ENCODE measurements around the gene ENOPH1.

GRCh38 chr4:82380831-82381230 is 49.6 kb upstream of the ENOPH1 start:
- TF ChIP-seq CTCF (CRISPR knock-in tag; IDR thresholded peaks at IDR 0.05) (no peak), EP300 (IDR thresholded peaks at IDR 0.05; ENCODE audit: low read depth in 2 of 2, low read length in 2 of 2) (no peak), EP300 (CRISPR knock-in tag; IDR thresholded peaks at IDR 0.05; ENCODE audit: borderline replicate concordance) (no peak), BRF2 (CRISPR knock-in tag; IDR thresholded peaks at IDR 0.05) (no peak), HOXA7 (CRISPR knock-in tag; IDR thresholded peaks at IDR 0.05) (no peak), THYN1 (CRISPR knock-in tag; IDR thresholded peaks at IDR 0.05; ENCODE audit: borderline replicate concordance, low read depth) (no peak), ZNF263 (CRISPR knock-in tag; IDR thresholded peaks at IDR 0.05) (no peak), NKX3-1 (CRISPR knock-in tag; IDR thresholded peaks at IDR 0.05) (no peak)
